ENCODE results near the gene LAP3.

DNA sequence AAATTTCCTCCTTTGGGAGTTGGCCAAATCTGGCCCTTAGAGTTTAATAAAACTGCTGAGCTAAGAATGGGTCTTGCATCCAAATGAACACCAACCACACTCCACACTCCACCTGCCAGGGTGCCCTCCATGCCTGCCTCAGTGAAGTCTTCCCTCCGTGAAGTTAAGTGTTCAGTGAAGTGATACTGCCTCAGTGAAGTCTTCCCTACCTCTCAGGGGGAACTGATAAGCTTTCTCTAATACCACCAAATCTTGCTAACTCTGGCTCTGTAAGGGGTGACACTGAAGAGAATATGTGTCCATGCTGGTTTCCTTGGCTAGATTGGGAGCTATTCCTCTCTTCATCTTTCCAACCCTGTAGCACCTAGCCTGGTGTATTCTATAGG, 65.4 kb downstream of the LAP3 start:
- TF ChIP-seq CTCF (IDR thresholded peaks at IDR 0.05) (no peak), POLR2A (IDR thresholded peaks at IDR 0.05; ENCODE audit: low read depth) (no peak), EP300 (IDR thresholded peaks at IDR 0.05) (no peak), POLR2AphosphoS5 (IDR thresholded peaks at IDR 0.05) (no peak)
